ENCODE results near the gene TLX2.
A peak's percentile ranks its signal among the peaks of the same experiment; 100 is the strongest.

TLX2 gene

GRCh38 chr2:74530239-74531187, 16.3 kb downstream of the TLX2 start:
- no peaks in the 10 kb centered on the region for H3K9me3 ChIP-seq (ENCODE audit: control insufficient read depth, insufficient read depth, low read depth, low read length)
- TF ChIP-seq ZBTB48 (tag by site-specific recombination; IDR thresholded peaks at IDR 0.05) (peak; percentile 33; the same call in 1 of the 2 replicates), SCRT2 (tag by site-specific recombination; IDR thresholded peaks at IDR 0.05) (peak; percentile 79), ZNF629 (tag by site-specific recombination; IDR thresholded peaks at IDR 0.05) (no peak), ZBTB10 (tag by site-specific recombination; IDR thresholded peaks at IDR 0.05) (peak; percentile 37; the same call in 1 of the 2 replicates), KLF9 (tag by site-specific recombination; IDR thresholded peaks at IDR 0.05; ENCODE audit: low read depth) (0 out of 2 replicates have a peak, but pooled peaks have one; percentile 2), GLIS2 (tag by site-specific recombination; IDR thresholded peaks at IDR 0.05) (peak; percentile 28; the same call in 1 of the 2 replicates), ZXDB (tag by site-specific recombination; IDR thresholded peaks at IDR 0.05) (no peak), SP3 (tag by site-specific recombination; IDR thresholded peaks at IDR 0.05) (peak; percentile 7; the same call in 1 of the 2 replicates)
- CTCF ChIA-PET, result interaction anchor here (0.6 to 4.3 kb wide), 6 partner anchors 13 to 1014 kb away, joined by 3 to 34 read pairs (median 9); partner anchors contain the start of genes CCDC142 and TTC31
- peak overlapping the region; percentile 72; the same call in 1 of the 2 replicates for H3K27ac ChIP-seq (ENCODE audit: extremely low read depth, low read depth, low read length)
- POLR2A ChIA-PET, result interaction anchor here (0.5 to 2.4 kb wide), 19 partner anchors 9 to 1118 kb away, joined by 3 to 18 read pairs (median 6); partner anchors contain the start of genes CCDC142, MRPL53, PCGF1 and TLX2
- H3K4me3 ChIP-seq (ENCODE audit: low read depth, low read length), result peak overlapping the region; percentile 57
- peaks cover 7 to 68% of the 10 kb centered on the region in 2 experiments; a peak in 1 of 3 replicates for H3K36me3 ChIP-seq (ENCODE audit: control insufficient read depth in 2 of 2, insufficient read depth in 1 of 2, low read length in 2 of 2)
- no peaks in the 10 kb centered on the region; the same call in 1 of the 2 replicates for H3K4me1 ChIP-seq (ENCODE audit: control insufficient read depth, insufficient read depth, low read length)

- TF ChIP-seq ZNF549 (tag by site-specific recombination; IDR thresholded peaks at IDR 0.05) (no peak), ZBTB7A (tag by site-specific recombination; IDR thresholded peaks at IDR 0.05; ENCODE audit: low read depth) (no peak), ZBTB26 (tag by site-specific recombination; optimal IDR thresholded peaks at IDR 0.05) (no peak), ZNF555 (tag by site-specific recombination; conservative IDR thresholded peaks at IDR 0.05) (no peak), ZNF10 (tag by site-specific recombination; IDR thresholded peaks at IDR 0.05) (no peak), ZNF521 (tag by site-specific recombination; IDR thresholded peaks at IDR 0.05) (no peak)
- TF ChIP-seq, protein P1, sequence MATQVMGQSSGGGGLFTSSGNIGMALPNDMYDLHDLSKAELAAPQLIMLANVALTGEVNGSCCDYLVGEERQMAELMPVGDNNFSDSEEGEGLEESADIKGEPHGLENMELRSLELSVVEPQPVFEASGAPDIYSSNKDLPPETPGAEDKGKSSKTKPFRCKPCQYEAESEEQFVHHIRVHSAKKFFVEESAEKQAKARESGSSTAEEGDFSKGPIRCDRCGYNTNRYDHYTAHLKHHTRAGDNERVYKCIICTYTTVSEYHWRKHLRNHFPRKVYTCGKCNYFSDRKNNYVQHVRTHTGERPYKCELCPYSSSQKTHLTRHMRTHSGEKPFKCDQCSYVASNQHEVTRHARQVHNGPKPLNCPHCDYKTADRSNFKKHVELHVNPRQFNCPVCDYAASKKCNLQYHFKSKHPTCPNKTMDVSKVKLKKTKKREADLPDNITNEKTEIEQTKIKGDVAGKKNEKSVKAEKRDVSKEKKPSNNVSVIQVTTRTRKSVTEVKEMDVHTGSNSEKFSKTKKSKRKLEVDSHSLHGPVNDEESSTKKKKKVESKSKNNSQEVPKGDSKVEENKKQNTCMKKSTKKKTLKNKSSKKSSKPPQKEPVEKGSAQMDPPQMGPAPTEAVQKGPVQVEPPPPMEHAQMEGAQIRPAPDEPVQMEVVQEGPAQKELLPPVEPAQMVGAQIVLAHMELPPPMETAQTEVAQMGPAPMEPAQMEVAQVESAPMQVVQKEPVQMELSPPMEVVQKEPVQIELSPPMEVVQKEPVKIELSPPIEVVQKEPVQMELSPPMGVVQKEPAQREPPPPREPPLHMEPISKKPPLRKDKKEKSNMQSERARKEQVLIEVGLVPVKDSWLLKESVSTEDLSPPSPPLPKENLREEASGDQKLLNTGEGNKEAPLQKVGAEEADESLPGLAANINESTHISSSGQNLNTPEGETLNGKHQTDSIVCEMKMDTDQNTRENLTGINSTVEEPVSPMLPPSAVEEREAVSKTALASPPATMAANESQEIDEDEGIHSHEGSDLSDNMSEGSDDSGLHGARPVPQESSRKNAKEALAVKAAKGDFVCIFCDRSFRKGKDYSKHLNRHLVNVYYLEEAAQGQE (tag by site-specific recombination; IDR thresholded peaks at IDR 0.05), result no peak
- TF ChIP-seq, protein P2, sequence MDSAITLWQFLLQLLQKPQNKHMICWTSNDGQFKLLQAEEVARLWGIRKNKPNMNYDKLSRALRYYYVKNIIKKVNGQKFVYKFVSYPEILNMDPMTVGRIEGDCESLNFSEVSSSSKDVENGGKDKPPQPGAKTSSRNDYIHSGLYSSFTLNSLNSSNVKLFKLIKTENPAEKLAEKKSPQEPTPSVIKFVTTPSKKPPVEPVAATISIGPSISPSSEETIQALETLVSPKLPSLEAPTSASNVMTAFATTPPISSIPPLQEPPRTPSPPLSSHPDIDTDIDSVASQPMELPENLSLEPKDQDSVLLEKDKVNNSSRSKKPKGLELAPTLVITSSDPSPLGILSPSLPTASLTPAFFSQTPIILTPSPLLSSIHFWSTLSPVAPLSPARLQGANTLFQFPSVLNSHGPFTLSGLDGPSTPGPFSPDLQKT (IDR thresholded peaks at IDR 0.05; ENCODE audit: borderline replicate concordance, low read depth, low read length), result no peak
- no peak overlapping the region for H3K27ac ChIP-seq (ENCODE audit: extremely low read depth, low read depth, low read length)
- H3K9me3 ChIP-seq (ENCODE audit: control insufficient read depth, insufficient read depth, low read depth, low read length), result no peaks in the 10 kb centered on the region
- no peaks in the 10 kb centered on the region; the same call in 1 of the 2 replicates for H3K4me1 ChIP-seq (ENCODE audit: control insufficient read depth, insufficient read depth, low read length)
- H3K36me3 ChIP-seq (ENCODE audit: control insufficient read depth in 2 of 2, insufficient read depth in 1 of 2, low read length in 2 of 2), result peaks cover 7 to 57% of the 10 kb centered on the region in 2 experiments; a peak in 1 of 3 replicates
- ChIA-PET POLR2A (interaction anchor here (0.7 to 1.2 kb wide), 7 partner anchors 10 to 59 kb away, joined by 3 to 6 read pairs (median 4); partner anchors contain the start of genes CCDC142, MRPL53 and TTC31), CTCF (interaction anchor here (0.5 to 4.3 kb wide), 13 partner anchors 12 to 197 kb away, joined by 3 to 34 read pairs (median 4); partner anchors contain the start of genes CCDC142, INO80B and TTC31)
- no peak overlapping the region for H3K4me3 ChIP-seq (ENCODE audit: low read depth, low read length)
Observed at GRCh38 chr2:74531666-74532065, 17.4 kb downstream of the TLX2 start.

All from HEK293 (cell line).